HCT116 (cell line): ENCODE results near the gene CARMIL1.

Experiments used
- EGR1 ChIP-seq: IDR thresholded peaks from 2 replicates; pipeline ENCODE4 v1.6.1; 2012; ENCODE audit warnings: low read depth
- ELF1 ChIP-seq: IDR thresholded peaks from 2 replicates; pipeline ENCODE4 v1.6.1; 2012; ENCODE audit warnings: low read depth, borderline replicate concordance
- EZH2 ChIP-seq: fragments of 200-600 bp; sonication (generic); IDR thresholded peaks from 2 replicates; pipeline ENCODE4 v1.6.1; 2017; ENCODE audit warnings: antibody characterized with exemption, mixed run types
- POLR2A ChIP-seq: IDR thresholded peaks from 2 replicates; pipeline ENCODE4 v1.7.0; 2011; ENCODE audit warnings: borderline replicate concordance; ENCODE audit not compliant: insufficient read depth, insufficient read length; ENCODE audit errors: extremely low read depth
- POLR2AphosphoS5 ChIP-seq: IDR thresholded peaks from 2 replicates; pipeline ENCODE4 v1.6.1; 2011; ENCODE audit warnings: mild to moderate bottlenecking, low read depth, low read length, moderate library complexity
- SP1 ChIP-seq: IDR thresholded peaks from 2 replicates; pipeline ENCODE4 v1.6.1; 2012; ENCODE audit warnings: low read depth
- YY1 ChIP-seq: IDR thresholded peaks from 2 replicates; pipeline ENCODE4 v1.6.1; 2011; ENCODE audit warnings: low read length, low read depth, moderate library complexity, mild to moderate bottlenecking; ENCODE audit not compliant: insufficient replicate concordance; ENCODE audit errors: extremely low read depth
- ZFX ChIP-seq: fragments of 450-650 bp; IDR thresholded peaks from 2 replicates; pipeline ENCODE4 v1.6.1; 2017
- TF ChIP-seq, protein P1 (sequence below): IDR thresholded peaks from 2 replicates; pipeline ENCODE4 v1.6.1; 2011; ENCODE audit warnings: mild to moderate bottlenecking, low read length, moderate library complexity; ENCODE audit not compliant: insufficient replicate concordance; ENCODE audit errors: extremely low read depth
- TF ChIP-seq, protein P2 (sequence below), 3 experiments: fragments of 200-600 bp in 1 of 3; sonication (generic) in 1 of 3; IDR thresholded peaks in 2 of 3; conservative IDR thresholded peaks in 1 of 3; 2 replicates each; pipeline ENCODE4 v1.5.1; 2012 to 2017; ENCODE audit warnings: low read depth in 2 of 3, low read length in 2 of 3, antibody characterized with exemption in 1 of 3, borderline replicate concordance in 1 of 3, control low read depth in 1 of 3, mild to moderate bottlenecking in 1 of 3, mixed read lengths in 1 of 3, mixed run types in 1 of 3, moderate library complexity in 1 of 3; ENCODE audit not compliant: insufficient read depth in 1 of 3
- TF ChIP-seq, protein P3 (sequence below): IDR thresholded peaks from 2 replicates; pipeline ENCODE4 v1.6.1; 2012

DNA sequence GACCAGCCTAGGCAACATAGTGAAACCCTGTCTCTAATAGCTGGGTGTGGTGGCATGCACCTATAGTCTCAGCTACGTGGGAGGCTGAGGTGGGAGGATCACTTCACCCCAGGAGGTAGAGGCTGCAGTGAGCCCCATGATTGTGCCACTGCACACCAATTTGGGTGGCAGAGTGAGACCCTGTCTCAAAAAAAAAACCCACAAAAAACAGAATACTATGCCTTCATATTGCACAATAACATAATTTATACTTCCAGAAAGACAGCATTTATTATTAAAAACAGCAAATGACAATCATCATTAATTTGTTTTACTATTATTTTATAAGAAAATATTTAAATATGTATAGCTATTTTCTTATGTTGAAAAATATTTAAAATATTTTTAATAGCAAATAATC lies 30.0 kb upstream of the CARMIL1 start:
- TF ChIP-seq POLR2A (no peak), YY1 (no peak), SP1 (no peak), EZH2 (no peak), ELF1 (no peak), ZFX (no peak), EGR1 (no peak), POLR2AphosphoS5 (no peak)
- TF ChIP-seq, protein P1, sequence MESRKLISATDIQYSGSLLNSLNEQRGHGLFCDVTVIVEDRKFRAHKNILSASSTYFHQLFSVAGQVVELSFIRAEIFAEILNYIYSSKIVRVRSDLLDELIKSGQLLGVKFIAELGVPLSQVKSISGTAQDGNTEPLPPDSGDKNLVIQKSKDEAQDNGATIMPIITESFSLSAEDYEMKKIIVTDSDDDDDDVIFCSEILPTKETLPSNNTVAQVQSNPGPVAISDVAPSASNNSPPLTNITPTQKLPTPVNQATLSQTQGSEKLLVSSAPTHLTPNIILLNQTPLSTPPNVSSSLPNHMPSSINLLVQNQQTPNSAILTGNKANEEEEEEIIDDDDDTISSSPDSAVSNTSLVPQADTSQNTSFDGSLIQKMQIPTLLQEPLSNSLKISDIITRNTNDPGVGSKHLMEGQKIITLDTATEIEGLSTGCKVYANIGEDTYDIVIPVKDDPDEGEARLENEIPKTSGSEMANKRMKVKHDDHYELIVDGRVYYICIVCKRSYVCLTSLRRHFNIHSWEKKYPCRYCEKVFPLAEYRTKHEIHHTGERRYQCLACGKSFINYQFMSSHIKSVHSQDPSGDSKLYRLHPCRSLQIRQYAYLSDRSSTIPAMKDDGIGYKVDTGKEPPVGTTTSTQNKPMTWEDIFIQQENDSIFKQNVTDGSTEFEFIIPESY: no peak
- TF ChIP-seq, protein P2, sequence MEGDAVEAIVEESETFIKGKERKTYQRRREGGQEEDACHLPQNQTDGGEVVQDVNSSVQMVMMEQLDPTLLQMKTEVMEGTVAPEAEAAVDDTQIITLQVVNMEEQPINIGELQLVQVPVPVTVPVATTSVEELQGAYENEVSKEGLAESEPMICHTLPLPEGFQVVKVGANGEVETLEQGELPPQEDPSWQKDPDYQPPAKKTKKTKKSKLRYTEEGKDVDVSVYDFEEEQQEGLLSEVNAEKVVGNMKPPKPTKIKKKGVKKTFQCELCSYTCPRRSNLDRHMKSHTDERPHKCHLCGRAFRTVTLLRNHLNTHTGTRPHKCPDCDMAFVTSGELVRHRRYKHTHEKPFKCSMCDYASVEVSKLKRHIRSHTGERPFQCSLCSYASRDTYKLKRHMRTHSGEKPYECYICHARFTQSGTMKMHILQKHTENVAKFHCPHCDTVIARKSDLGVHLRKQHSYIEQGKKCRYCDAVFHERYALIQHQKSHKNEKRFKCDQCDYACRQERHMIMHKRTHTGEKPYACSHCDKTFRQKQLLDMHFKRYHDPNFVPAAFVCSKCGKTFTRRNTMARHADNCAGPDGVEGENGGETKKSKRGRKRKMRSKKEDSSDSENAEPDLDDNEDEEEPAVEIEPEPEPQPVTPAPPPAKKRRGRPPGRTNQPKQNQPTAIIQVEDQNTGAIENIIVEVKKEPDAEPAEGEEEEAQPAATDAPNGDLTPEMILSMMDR (IDR thresholded peaks at IDR 0.05 in 2 of 3, conservative IDR thresholded peaks at IDR 0.05 in 1 of 3; ENCODE audit: borderline replicate concordance in 1 of 3, insufficient read depth in 1 of 3, low read depth in 2 of 3, low read length in 2 of 3): no peak
- TF ChIP-seq, protein P3, sequence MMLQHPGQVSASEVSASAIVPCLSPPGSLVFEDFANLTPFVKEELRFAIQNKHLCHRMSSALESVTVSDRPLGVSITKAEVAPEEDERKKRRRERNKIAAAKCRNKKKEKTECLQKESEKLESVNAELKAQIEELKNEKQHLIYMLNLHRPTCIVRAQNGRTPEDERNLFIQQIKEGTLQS: no peak
